GM06990 (cell line): ENCODE measurements around the gene MED27.

Source experiments
- DNase-seq: peaks from one replicate; pipeline ENCODE4 v3.0.0-alpha.2; 2011; ENCODE audit not compliant: insufficient read length; ENCODE audit errors: extremely low read depth
- H3K27me3 ChIP-seq: replicated peaks from 2 replicates; pipeline ENCODE4 v1.6.0; 2011; ENCODE audit warnings: low read length; ENCODE audit not compliant: control insufficient read depth, insufficient read depth
- H3K36me3 ChIP-seq: 2 replicates; pipeline ENCODE4 v1.5.1; 2011; ENCODE audit warnings: low read length; ENCODE audit not compliant: control insufficient read depth, insufficient read depth
- H3K4me3 ChIP-seq: replicated peaks from 2 replicates; pipeline ENCODE4 v1.5.1; 2011; ENCODE audit warnings: low read depth, mild to moderate bottlenecking, control low read depth, low read length
- CTCF ChIP-seq: IDR thresholded peaks from 2 replicates; pipeline ENCODE4 v1.5.1; 2011; ENCODE audit warnings: low read length, control low read depth, mild to moderate bottlenecking, inconsistent platforms; ENCODE audit not compliant: insufficient read depth, poor library complexity, severe bottlenecking

Gene MED27

GRCh38 chr9:131971482-131972074 is 108.1 kb downstream of the MED27 start:
- DNase-seq: no peak
- H3K4me3 ChIP-seq: no peak overlapping the region
- TF ChIP-seq CTCF: no peak
- H3K36me3 ChIP-seq: no peaks in the 10 kb centered on the region
- H3K27me3 ChIP-seq: no peaks in the 10 kb centered on the region

- no peak overlapping the region for H3K4me3 ChIP-seq
- no peak for TF ChIP-seq CTCF
- no peak for DNase-seq
- no peaks in the 10 kb centered on the region for H3K27me3 ChIP-seq
- H3K36me3 ChIP-seq: no peaks in the 10 kb centered on the region
These were observed 110.1 kb downstream of the MED27 start for GRCh38 chr9:131969469-131969989.

- TF ChIP-seq CTCF: no peak
- no peaks in the 10 kb centered on the region for H3K36me3 ChIP-seq
- no peak for DNase-seq
- H3K27me3 ChIP-seq: no peaks in the 10 kb centered on the region
- H3K4me3 ChIP-seq: no peak overlapping the region
These were observed 111.0 kb downstream of the MED27 start for GRCh38 chr9:131968632-131969031.

GRCh38 chr9:131965841-131966240 is 113.8 kb downstream of the MED27 start:
- DNase-seq: no peak
- Histone ChIP-seq H3K4me3 (no peak overlapping the region), H3K36me3 (no peaks in the 10 kb centered on the region), H3K27me3 (no peaks in the 10 kb centered on the region)
- no peak for TF ChIP-seq CTCF

GRCh38 chr9:131965103-131965502 is 114.6 kb downstream of the MED27 start:
- no peaks in the 10 kb centered on the region for H3K27me3 ChIP-seq
- no peaks in the 10 kb centered on the region for H3K36me3 ChIP-seq
- TF ChIP-seq CTCF: no peak
- no peak for DNase-seq
- no peak overlapping the region for H3K4me3 ChIP-seq
